ENCODE data around the gene RREB1.
A peak's percentile ranks its signal among the peaks of the same experiment; 100 is the strongest.

The RREB1 gene

GRCh38 chr6:7107578-7108195 is at the start of gene RREB1:
RREB1 (plus strand) TSS chr6:7107961; CDS start chr6:7181912, 73,951 bp downstream.
- DNase-seq = peak; percentile 56

GRCh38 chr6:7058250-7058923 is 49.4 kb upstream of the RREB1 start:
- DNase-seq = peak; percentile 84

GRCh38 chr6:7060769-7061516 is 46.8 kb upstream of the RREB1 start:
- DNase-seq = peak; percentile 56

GRCh38 chr6:7062451-7063162 is 45.2 kb upstream of the RREB1 start:
- peak; percentile 96 for DNase-seq

- no peak for DNase-seq
Measured at GRCh38 chr6:7067305-7067704, 40.5 kb upstream of the RREB1 start.

- no peak for DNase-seq
Measured at GRCh38 chr6:7071405-7071804, 36.4 kb upstream of the RREB1 start.

GRCh38 chr6:7073082-7073820 is 34.5 kb upstream of the RREB1 start:
- DNase-seq = no peak

- DNase-seq = no peak
Measured at GRCh38 chr6:7073821-7074525, 33.8 kb upstream of the RREB1 start.

GRCh38 chr6:7074870-7075269 is 32.9 kb upstream of the RREB1 start:
- no peak for DNase-seq

GRCh38 chr6:7075341-7076000 is 32.3 kb upstream of the RREB1 start:
- no peak for DNase-seq

GRCh38 chr6:7077856-7078255 is 29.9 kb upstream of the RREB1 start:
- DNase-seq = no peak

- DNase-seq = no peak
Measured at GRCh38 chr6:7078856-7079255, 28.9 kb upstream of the RREB1 start.

GRCh38 chr6:7080311-7080710 is 27.4 kb upstream of the RREB1 start:
- DNase-seq = no peak

- DNase-seq = peak; percentile 45
Measured at GRCh38 chr6:7085911-7086310, 21.9 kb upstream of the RREB1 start.

- DNase-seq = no peak
Measured at GRCh38 chr6:7086488-7086887, 21.3 kb upstream of the RREB1 start.

- DNase-seq = peak; percentile 50
Measured at GRCh38 chr6:7087066-7087465, 20.7 kb upstream of the RREB1 start.

- no peak for DNase-seq
Measured at GRCh38 chr6:7087491-7087979, 20.2 kb upstream of the RREB1 start.

GRCh38 chr6:7088076-7088742 is 19.6 kb upstream of the RREB1 start:
- DNase-seq = no peak

GRCh38 chr6:7098993-7099392 is 8.8 kb upstream of the RREB1 start:
- no peak for DNase-seq

- DNase-seq = no peak
Measured at GRCh38 chr6:7100072-7100752, 7.5 kb upstream of the RREB1 start.
